ENCODE measurements around the gene IL24. TPM values are rescaled to one million over a fixed set of nuclear protein-coding genes. Genes with fewer than 3 reads are reported as not detected.
"Not testable (repeated sequence)": the region's sequence is repeated elsewhere in the genome, so short reads cannot be mapped to it uniquely, and the experiment has no call there.

IL24 gene
- total RNA-seq, 2 donors from 2014 or later = 0.15 to 4.6 TPM

DNA sequence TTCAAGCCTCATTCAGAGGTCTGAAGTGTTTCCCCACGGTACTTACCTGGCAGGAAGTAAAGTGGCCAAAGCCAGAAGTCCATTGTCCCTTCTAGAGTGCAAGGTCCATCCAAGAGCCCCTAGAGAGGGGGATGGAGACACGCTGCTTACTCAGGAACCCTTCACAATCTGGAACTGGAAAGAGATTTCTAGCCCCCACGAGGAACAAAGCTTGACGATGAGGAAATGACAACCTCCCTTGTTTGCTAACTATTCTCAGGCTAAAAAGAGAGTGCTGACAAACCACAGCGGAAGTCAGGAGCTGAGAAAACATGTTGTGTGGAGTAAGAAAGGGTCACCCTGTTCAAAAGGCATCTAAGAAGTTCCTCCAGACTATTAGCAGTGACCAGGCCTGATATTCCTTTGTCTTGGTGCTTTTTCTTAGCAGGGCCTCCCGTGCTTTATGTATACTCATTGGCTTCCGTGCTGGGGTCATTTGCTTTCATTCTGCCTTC lies 24.6 kb downstream of the IL24 start, which contains the start of gene FCMR:
FCMR (minus strand) TSS at position 170 of the 494 bp plus-strand sequence; CDS start at position 83, 87 bp downstream.
- ATAC-seq (replicated peaks) = peak; percentile 35
- H3K27me3 Mint-ChIP-seq = no peaks in the 10 kb centered on the region
- H3K4me1 Mint-ChIP-seq = peaks cover 27% of the 10 kb centered on the region
- H3K9me3 Mint-ChIP-seq = no peaks in the 10 kb centered on the region
- H3K27ac Mint-ChIP-seq = no peak within 1 kb of the TSS
- peaks cover 40% of the 10 kb centered on the region for H3K36me3 Mint-ChIP-seq (ENCODE audit: low read depth)
- no peak within 1 kb of the TSS for H3K4me3 Mint-ChIP-seq

GRCh38 chr1:206922524-206922923 lies 25.3 kb downstream of the IL24 start:
- H3K27me3 Mint-ChIP-seq = no peaks in the 10 kb centered on the region
- H3K27ac Mint-ChIP-seq = no peak overlapping the region
- peaks cover 33% of the 10 kb centered on the region for H3K36me3 Mint-ChIP-seq (ENCODE audit: low read depth)
- H3K9me3 Mint-ChIP-seq = no peaks in the 10 kb centered on the region
- H3K4me3 Mint-ChIP-seq = no peak overlapping the region
- H3K4me1 Mint-ChIP-seq = peaks cover 21% of the 10 kb centered on the region
- no peak for ATAC-seq (replicated peaks)

DNA sequence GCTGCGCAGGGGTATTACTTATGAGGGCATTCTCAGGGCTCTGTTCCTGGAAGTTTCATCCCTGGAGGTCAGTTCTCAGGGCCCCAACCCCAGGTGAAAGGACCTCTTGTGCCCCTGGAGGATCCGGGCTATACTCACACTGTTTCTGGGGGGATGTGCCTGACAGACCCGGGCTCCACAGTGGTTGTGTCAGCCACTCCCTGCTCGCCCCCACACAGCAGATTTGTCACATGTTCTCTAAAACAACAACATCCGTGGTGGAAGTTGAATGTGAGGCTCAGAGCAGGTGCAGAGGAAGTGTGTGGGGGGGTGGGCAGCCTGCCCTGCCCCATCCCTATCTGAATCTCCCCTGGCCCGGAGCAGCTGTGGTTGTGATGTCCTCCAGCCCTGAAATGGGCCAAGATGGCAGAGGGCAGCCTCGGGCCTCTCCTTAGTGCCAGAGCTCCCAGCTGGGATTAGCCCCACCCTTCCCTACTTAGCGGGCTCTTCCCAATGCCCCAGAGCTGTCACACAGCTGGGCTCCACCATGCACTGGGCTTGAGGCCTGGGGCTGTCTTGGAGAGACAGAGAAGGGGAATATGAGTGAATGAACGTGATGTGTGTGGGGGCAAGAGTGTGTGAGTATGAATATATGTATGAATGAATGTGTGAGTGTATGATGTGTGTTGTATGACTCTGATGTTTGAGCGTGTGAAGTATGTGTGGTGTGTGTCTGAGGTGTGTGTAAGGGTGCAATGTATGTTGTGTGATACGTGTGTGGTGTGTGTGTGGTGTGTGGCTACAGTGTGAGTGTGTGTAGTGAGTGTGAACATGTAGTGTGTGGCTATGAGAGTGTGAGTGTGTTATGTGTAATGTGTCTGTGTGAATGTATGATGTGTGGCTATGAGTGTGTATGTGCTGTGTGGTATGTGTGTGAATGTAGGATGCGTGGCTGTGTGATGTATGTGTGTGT lies 26.0 kb downstream of the IL24 start:
- H3K27ac Mint-ChIP-seq = no peak overlapping the region

DNA sequence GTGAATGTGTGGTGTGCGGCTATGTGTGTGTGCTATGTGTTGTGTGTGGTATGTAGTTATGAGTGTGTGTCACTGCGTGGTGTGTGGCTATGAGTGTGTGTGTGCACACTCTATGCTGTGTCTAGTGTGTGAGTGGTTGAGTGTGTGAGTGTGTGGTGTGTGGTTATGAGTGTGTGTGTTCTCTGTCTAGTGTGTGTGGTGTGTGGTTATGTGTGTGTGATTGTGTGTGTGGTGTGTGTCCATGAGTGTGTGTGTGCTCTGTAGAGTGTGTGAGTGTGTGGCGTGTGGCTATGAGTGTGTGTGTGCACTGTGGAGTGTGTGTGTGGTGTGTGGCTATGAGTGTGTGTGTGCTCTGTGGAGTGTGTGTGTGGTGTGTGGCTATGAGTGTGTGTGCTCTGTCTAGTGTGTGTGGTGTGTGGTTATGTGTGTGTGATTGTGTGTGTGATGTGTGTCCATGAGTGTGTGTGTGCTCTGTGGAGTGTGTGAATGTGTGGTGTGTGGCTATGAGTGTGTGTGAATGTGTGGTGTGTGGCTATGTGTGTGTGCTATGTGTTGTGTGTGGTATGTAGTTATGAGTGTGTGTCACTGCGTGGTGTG lies 26.8 kb downstream of the IL24 start:
- not testable (repeated sequence) for H3K4me3 Mint-ChIP-seq, H3K27ac Mint-ChIP-seq, H3K9me3 Mint-ChIP-seq, H3K27me3 Mint-ChIP-seq
- Mint-ChIP-seq H3K4me1 (peaks cover 11% of the 10 kb centered on the region), H3K36me3 (ENCODE audit: low read depth) (peaks cover 20% of the 10 kb centered on the region)
- peak; percentile 2 for ATAC-seq (replicated peaks)

More for the DNA sequence above, 26.0 kb downstream of the IL24 start:
- Mint-ChIP-seq H3K36me3 (ENCODE audit: low read depth) (peaks cover 26% of the 10 kb centered on the region), H3K27me3 (no peaks in the 10 kb centered on the region), H3K9me3 (no peaks in the 10 kb centered on the region), H3K4me1 (peaks cover 13% of the 10 kb centered on the region), H3K4me3 (no peak overlapping the region)
- peak; percentile 66 for ATAC-seq (replicated peaks)

- peak; percentile 8 for ATAC-seq (replicated peaks)
Observed at GRCh38 chr1:206924592-206925105, 27.4 kb downstream of the IL24 start.

GRCh38 chr1:206925106-206925736 lies 28.0 kb downstream of the IL24 start:
- H3K36me3 Mint-ChIP-seq (ENCODE audit: low read depth) = peaks cover 11% of the 10 kb centered on the region
- peak; percentile 65 for ATAC-seq (replicated peaks)
- H3K9me3 Mint-ChIP-seq = no peaks in the 10 kb centered on the region
- no peaks in the 10 kb centered on the region for H3K27me3 Mint-ChIP-seq
- H3K4me1 Mint-ChIP-seq = peaks cover 16% of the 10 kb centered on the region
- no peak overlapping the region for H3K4me3 Mint-ChIP-seq
- no peak overlapping the region for H3K27ac Mint-ChIP-seq

More at GRCh38 chr1:206924592-206925105, 27.4 kb downstream of the IL24 start:
- no peaks in the 10 kb centered on the region for H3K27me3 Mint-ChIP-seq
- no peak overlapping the region for H3K4me3 Mint-ChIP-seq
- H3K36me3 Mint-ChIP-seq (ENCODE audit: low read depth) = peaks cover 17% of the 10 kb centered on the region
- H3K4me1 Mint-ChIP-seq = peaks cover 13% of the 10 kb centered on the region
- H3K27ac Mint-ChIP-seq = no peak overlapping the region
- H3K9me3 Mint-ChIP-seq = no peaks in the 10 kb centered on the region

GRCh38 chr1:206926286-206926685 lies 29.0 kb downstream of the IL24 start:
- no peak for ATAC-seq (replicated peaks)
- H3K27me3 Mint-ChIP-seq = no peaks in the 10 kb centered on the region
- H3K4me3 Mint-ChIP-seq = no peak overlapping the region
- H3K36me3 Mint-ChIP-seq (ENCODE audit: low read depth) = peaks cover under 1% of the 10 kb centered on the region
- H3K27ac Mint-ChIP-seq = no peak overlapping the region
- H3K4me1 Mint-ChIP-seq = peaks cover 18% of the 10 kb centered on the region
- no peaks in the 10 kb centered on the region for H3K9me3 Mint-ChIP-seq

GRCh38 chr1:206929524-206929923 lies 32.3 kb downstream of the IL24 start:
- Mint-ChIP-seq H3K4me3 (peak overlapping the region; percentile 83), H3K4me1 (peaks cover 21% of the 10 kb centered on the region)

GRCh38 chr1:206930210-206930798 lies 33.1 kb downstream of the IL24 start:
- Mint-ChIP-seq H3K27ac (peak overlapping the region; percentile 93), H3K9me3 (no peaks in the 10 kb centered on the region), H3K4me1 (peaks cover 21% of the 10 kb centered on the region), H3K4me3 (peak overlapping the region; percentile 83), H3K27me3 (no peaks in the 10 kb centered on the region), H3K36me3 (ENCODE audit: low read depth) (no peaks in the 10 kb centered on the region)
- peak; percentile 81 for ATAC-seq (replicated peaks)

More at GRCh38 chr1:206929524-206929923, 32.3 kb downstream of the IL24 start:
- no peaks in the 10 kb centered on the region for H3K9me3 Mint-ChIP-seq
- H3K36me3 Mint-ChIP-seq (ENCODE audit: low read depth) = no peaks in the 10 kb centered on the region
- H3K27me3 Mint-ChIP-seq = no peaks in the 10 kb centered on the region
- no peak for ATAC-seq (replicated peaks)
- H3K27ac Mint-ChIP-seq = peak overlapping the region; percentile 93

DNA sequence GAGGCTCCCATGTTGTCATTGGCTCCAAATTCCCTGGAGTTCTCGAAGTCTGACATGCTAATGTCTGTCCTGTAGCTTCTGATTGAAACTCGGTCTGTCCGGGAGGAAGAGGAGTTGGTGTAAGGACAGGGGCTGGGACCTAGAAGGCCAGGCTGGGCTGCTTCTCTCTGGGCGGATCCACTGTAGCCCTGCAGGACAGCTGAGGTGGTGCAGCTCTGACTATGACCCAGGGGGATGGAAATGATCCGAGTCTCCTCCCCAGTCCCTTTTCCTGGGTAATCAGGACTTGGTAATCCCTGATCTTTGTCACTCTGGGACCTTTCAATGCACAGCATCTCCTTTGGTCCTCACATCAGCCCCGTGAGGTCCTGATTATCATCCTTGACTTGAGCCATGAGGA lies 34.5 kb downstream of the IL24 start:
- Mint-ChIP-seq H3K36me3 (ENCODE audit: low read depth) (no peaks in the 10 kb centered on the region), H3K4me1 (peaks cover 21% of the 10 kb centered on the region), H3K27me3 (no peaks in the 10 kb centered on the region), H3K27ac (peak overlapping the region; percentile 93), H3K4me3 (peak overlapping the region; percentile 83), H3K9me3 (no peaks in the 10 kb centered on the region)
- ATAC-seq (replicated peaks) = no peak

- no peaks in the 10 kb centered on the region for H3K36me3 Mint-ChIP-seq (ENCODE audit: low read depth)
- no peak overlapping the region for H3K27ac Mint-ChIP-seq
- H3K9me3 Mint-ChIP-seq = no peaks in the 10 kb centered on the region
- H3K27me3 Mint-ChIP-seq = no peaks in the 10 kb centered on the region
- H3K4me3 Mint-ChIP-seq = peak overlapping the region; percentile 83
- H3K4me1 Mint-ChIP-seq = peaks cover 21% of the 10 kb centered on the region
- no peak for ATAC-seq (replicated peaks)
Observed at GRCh38 chr1:206932177-206932576, 34.9 kb downstream of the IL24 start.

DNA sequence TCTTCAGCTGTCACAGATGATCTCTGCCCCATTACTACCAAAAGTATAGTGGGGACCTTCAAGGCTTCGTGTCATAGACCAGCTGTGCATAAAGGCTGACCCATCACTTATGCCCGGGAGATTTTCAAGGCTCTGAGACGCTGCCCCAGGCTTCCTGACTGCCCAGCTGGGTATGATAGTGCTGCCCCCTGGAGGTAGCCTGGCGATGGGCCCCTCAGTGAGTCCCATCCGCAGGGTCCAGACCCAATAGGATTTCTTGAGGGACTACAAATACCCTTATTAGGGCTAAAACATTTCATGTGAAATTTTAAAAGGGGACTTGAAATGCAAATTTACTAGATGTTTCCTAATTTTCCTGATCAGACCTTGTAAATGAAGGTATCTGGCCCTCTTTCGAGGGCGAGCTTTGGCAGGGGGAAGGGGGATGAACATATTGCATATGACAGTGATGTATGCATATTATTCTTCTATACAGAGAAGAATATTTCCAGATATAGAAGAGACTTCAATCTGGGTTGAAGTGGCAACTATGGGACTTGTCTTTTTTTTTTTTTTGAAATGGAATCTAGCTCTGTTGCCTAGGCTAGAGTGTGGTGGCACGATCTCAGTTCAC lies 36.2 kb downstream of the IL24 start:
- peak; percentile 53 for ATAC-seq (replicated peaks)
- Mint-ChIP-seq H3K9me3 (no peaks in the 10 kb centered on the region), H3K36me3 (ENCODE audit: low read depth) (no peaks in the 10 kb centered on the region), H3K4me3 (no peak overlapping the region), H3K27ac (no peak overlapping the region), H3K4me1 (peaks cover 21% of the 10 kb centered on the region), H3K27me3 (no peaks in the 10 kb centered on the region)

- no peaks in the 10 kb centered on the region for H3K9me3 Mint-ChIP-seq
- H3K4me1 Mint-ChIP-seq = peaks cover 10% of the 10 kb centered on the region
- no peak overlapping the region for H3K4me3 Mint-ChIP-seq
- H3K27me3 Mint-ChIP-seq = no peaks in the 10 kb centered on the region
- H3K36me3 Mint-ChIP-seq (ENCODE audit: low read depth) = no peaks in the 10 kb centered on the region
- no peak overlapping the region for H3K27ac Mint-ChIP-seq
- peak; percentile 47 for ATAC-seq (replicated peaks)
Observed at GRCh38 chr1:206935491-206936067, 38.3 kb downstream of the IL24 start.
